ENCODE results near the gene EP400.

DNA sequence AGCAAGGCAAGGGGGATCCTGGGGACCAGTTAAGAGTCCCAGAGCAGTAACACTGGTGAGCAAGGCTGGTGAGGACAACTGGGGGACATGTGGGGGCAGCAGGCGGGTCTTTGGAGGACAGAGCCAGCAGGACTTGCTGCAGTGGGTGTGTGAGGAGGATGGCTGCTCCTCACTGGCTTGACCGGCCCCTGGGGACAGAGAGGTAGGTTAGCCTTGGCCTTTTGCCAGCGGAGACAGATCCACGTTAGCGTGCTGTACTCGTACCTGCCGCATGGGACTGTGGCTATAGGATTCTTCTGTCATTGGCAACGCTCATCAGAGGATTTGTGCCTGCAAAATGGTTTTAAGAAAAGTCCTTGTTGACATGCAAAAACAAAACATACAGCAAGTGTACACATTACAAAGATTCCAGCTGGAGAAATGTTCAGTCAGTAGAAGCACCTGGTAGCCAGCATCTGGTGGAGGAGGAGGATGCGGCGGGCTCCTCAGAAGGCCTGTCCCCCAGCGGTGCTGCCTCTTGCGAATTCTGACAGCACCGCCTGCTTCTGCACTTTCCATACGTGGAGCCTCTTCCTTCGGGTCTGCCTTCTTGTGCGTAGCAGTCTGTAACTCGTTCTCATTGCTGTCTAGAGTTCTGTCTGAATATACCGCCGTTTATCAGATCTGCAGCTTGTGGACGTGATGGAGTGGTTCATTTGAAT lies 91.3 kb downstream of the EP400 start:
- TF ChIP-seq, protein P1, sequence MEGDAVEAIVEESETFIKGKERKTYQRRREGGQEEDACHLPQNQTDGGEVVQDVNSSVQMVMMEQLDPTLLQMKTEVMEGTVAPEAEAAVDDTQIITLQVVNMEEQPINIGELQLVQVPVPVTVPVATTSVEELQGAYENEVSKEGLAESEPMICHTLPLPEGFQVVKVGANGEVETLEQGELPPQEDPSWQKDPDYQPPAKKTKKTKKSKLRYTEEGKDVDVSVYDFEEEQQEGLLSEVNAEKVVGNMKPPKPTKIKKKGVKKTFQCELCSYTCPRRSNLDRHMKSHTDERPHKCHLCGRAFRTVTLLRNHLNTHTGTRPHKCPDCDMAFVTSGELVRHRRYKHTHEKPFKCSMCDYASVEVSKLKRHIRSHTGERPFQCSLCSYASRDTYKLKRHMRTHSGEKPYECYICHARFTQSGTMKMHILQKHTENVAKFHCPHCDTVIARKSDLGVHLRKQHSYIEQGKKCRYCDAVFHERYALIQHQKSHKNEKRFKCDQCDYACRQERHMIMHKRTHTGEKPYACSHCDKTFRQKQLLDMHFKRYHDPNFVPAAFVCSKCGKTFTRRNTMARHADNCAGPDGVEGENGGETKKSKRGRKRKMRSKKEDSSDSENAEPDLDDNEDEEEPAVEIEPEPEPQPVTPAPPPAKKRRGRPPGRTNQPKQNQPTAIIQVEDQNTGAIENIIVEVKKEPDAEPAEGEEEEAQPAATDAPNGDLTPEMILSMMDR (IDR thresholded peaks at IDR 0.05): no peak
- no peak for TF ChIP-seq POLR2A (IDR thresholded peaks at IDR 0.05)
